HEK293 (cell line): Measurements from ENCODE around the gene ATP13A3.

Experiments
- CTCF ChIA-PET: fragments of 350-600 bp; formaldehyde crosslinking; extraction: SDS; loops from one replicate; lab custom pipeline; 2021; ENCODE audit warnings: antibody characterized with exemption; lab: Yijun Ruan, JAX
- POLR2A ChIA-PET: fragments of 300-600 bp; formaldehyde crosslinking; extraction: SDS; loops from one replicate; lab custom pipeline; 2020; ENCODE audit warnings: antibody characterized with exemption, inconsistent platforms; lab: Yijun Ruan, JAX
- H3K27ac ChIP-seq: fragments of 200-500 bp; sonication (Bioruptor generic); 2 replicates; pipeline ENCODE4 v1.5.1; 2014; ENCODE audit warnings: low read depth, low read length, control low read depth, inconsistent platforms; ENCODE audit errors: extremely low read depth
- H3K36me3 ChIP-seq, 2 experiments: fragments of 200-500 bp in 1 of 2; sonication (Bioruptor generic) in 1 of 2; 1 replicate in 1 of 2; 2 replicates in 1 of 2; pipeline ENCODE4 v1.5.1; 2014 to 2017; ENCODE audit warnings: inconsistent platforms in 2 of 2, low read length in 2 of 2; ENCODE audit not compliant: control insufficient read depth in 2 of 2, insufficient read depth in 1 of 2
- H3K4me1 ChIP-seq: fragments of 200-500 bp; sonication (Bioruptor generic); 2 replicates; pipeline ENCODE4 v1.5.1; 2014; ENCODE audit warnings: mild to moderate bottlenecking, low read length, inconsistent platforms; ENCODE audit not compliant: control insufficient read depth, insufficient read depth
- H3K4me3 ChIP-seq: 2 replicates; pipeline ENCODE4 v1.5.1; 2011; ENCODE audit warnings: low read depth, mild to moderate bottlenecking, control low read depth, low read length, moderate library complexity
- H3K9me3 ChIP-seq: fragments of 200-500 bp; sonication (Bioruptor generic); 2 replicates; pipeline ENCODE4 v1.5.1; 2014; ENCODE audit warnings: low read depth, low read length, inconsistent platforms; ENCODE audit not compliant: control insufficient read depth, insufficient read depth
- BCL11A ChIP-seq: fragments of 450-650 bp; formaldehyde crosslinking; IDR thresholded peaks from 2 replicates; pipeline ENCODE4 v1.5.1; 2016; ENCODE audit warnings: low read depth, missing biosample characterization, missing genetic modification characterization
- PRDM2 ChIP-seq: fragments of 450-650 bp; formaldehyde crosslinking; IDR thresholded peaks from 2 replicates; pipeline ENCODE4 v1.5.1; 2016; ENCODE audit warnings: missing biosample characterization, missing genetic modification characterization, borderline replicate concordance
- ZNF132 ChIP-seq: fragments of 450-650 bp; formaldehyde crosslinking; IDR thresholded peaks from 2 replicates; pipeline ENCODE4 v1.5.1; 2017; ENCODE audit warnings: missing biosample characterization, missing genetic modification characterization, borderline replicate concordance
- ZNF138 ChIP-seq: fragments of 450-650 bp; formaldehyde crosslinking; IDR thresholded peaks from 2 replicates; pipeline ENCODE4 v1.5.1; 2016; ENCODE audit warnings: missing biosample characterization, missing genetic modification characterization, borderline replicate concordance
- ZNF140 ChIP-seq: fragments of 450-650 bp; formaldehyde crosslinking; IDR thresholded peaks from 2 replicates; pipeline ENCODE4 v1.5.1; 2016; ENCODE audit warnings: missing biosample characterization, missing genetic modification characterization
- ZNF169 ChIP-seq: fragments of 450-650 bp; formaldehyde crosslinking; IDR thresholded peaks from 2 replicates; pipeline ENCODE4 v1.5.1; 2016; ENCODE audit warnings: missing biosample characterization, missing genetic modification characterization
- ZNF416 ChIP-seq: fragments of 450-650 bp; formaldehyde crosslinking; IDR thresholded peaks from 2 replicates; pipeline ENCODE4 v1.5.1; 2016; ENCODE audit warnings: missing biosample characterization, missing genetic modification characterization
- ZNF473 ChIP-seq: fragments of 450-650 bp; formaldehyde crosslinking; IDR thresholded peaks from 2 replicates; pipeline ENCODE4 v1.5.1; 2017; ENCODE audit warnings: missing biosample characterization, missing genetic modification characterization
- ZNF510 ChIP-seq: fragments of 450-650 bp; formaldehyde crosslinking; IDR thresholded peaks from 2 replicates; pipeline ENCODE4 v1.5.1; 2018; ENCODE audit warnings: mild to moderate bottlenecking, missing genetic modification characterization, missing biosample characterization; ENCODE audit not compliant: insufficient replicate concordance
- ZNF585B ChIP-seq: fragments of 450-650 bp; formaldehyde crosslinking; IDR thresholded peaks from 2 replicates; pipeline ENCODE4 v1.5.1; 2016; ENCODE audit warnings: missing biosample characterization, missing genetic modification characterization
- ZNF596 ChIP-seq: fragments of 450-650 bp; IDR thresholded peaks from 2 replicates; pipeline ENCODE4 v1.5.0; 2018; ENCODE audit warnings: missing biosample characterization, mild to moderate bottlenecking, missing genetic modification characterization, moderate library complexity
- ZNF830 ChIP-seq: fragments of 450-650 bp; IDR thresholded peaks from 2 replicates; pipeline ENCODE4 v1.5.0; 2018; ENCODE audit warnings: missing biosample characterization, missing genetic modification characterization, low read depth, mild to moderate bottlenecking, moderate library complexity
- TF ChIP-seq, protein P1 (sequence below): fragments of 450-650 bp; formaldehyde crosslinking; IDR thresholded peaks from 2 replicates; pipeline ENCODE4 v1.5.1; 2016; ENCODE audit warnings: missing biosample characterization, missing genetic modification characterization
- TF ChIP-seq, protein P2 (sequence below): fragments of 450-650 bp; formaldehyde crosslinking; IDR thresholded peaks from 2 replicates; pipeline ENCODE4 v1.5.1; 2016; ENCODE audit warnings: missing biosample characterization, missing genetic modification characterization
- TF ChIP-seq, protein P3 (sequence below): fragments of 450-650 bp; formaldehyde crosslinking; IDR thresholded peaks from 2 replicates; pipeline ENCODE4 v1.5.1; 2016; ENCODE audit warnings: missing biosample characterization, missing genetic modification characterization
- TF ChIP-seq, protein P4 (sequence below): fragments of 450-650 bp; formaldehyde crosslinking; conservative IDR thresholded peaks from 2 replicates; pipeline ENCODE4 v1.5.1; 2016; ENCODE audit warnings: low read depth, missing biosample characterization, missing genetic modification characterization

Gene ATP13A3

GRCh38 chr3:194396859-194397756, 89.7 kb downstream of the ATP13A3 start:
- TF ChIP-seq ZNF830 (tag by site-specific recombination) (no peak), ZNF169 (tag by site-specific recombination) (no peak), ZNF138 (tag by site-specific recombination) (no peak), ZNF416 (tag by site-specific recombination) (no peak), ZNF596 (tag by site-specific recombination) (no peak), ZNF510 (tag by site-specific recombination) (no peak), ZNF585B (tag by site-specific recombination) (no peak), ZNF473 (tag by site-specific recombination) (no peak), ZNF140 (no peak), PRDM2 (tag by site-specific recombination) (no peak), BCL11A (no peak), ZNF132 (tag by site-specific recombination) (no peak)
- TF ChIP-seq, protein P1, sequence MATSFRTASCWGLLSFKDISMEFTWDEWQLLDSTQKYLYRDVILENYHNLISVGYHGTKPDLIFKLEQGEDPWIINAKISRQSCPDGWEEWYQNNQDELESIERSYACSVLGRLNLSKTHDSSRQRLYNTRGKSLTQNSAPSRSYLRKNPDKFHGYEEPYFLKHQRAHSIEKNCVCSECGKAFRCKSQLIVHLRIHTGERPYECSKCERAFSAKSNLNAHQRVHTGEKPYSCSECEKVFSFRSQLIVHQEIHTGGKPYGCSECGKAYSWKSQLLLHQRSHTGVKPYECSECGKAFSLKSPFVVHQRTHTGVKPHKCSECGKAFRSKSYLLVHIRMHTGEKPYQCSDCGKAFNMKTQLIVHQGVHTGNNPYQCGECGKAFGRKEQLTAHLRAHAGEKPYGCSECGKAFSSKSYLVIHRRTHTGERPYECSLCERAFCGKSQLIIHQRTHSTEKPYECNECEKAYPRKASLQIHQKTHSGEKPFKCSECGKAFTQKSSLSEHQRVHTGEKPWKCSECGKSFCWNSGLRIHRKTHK (tag by site-specific recombination) = no peak
- TF ChIP-seq, protein P2, sequence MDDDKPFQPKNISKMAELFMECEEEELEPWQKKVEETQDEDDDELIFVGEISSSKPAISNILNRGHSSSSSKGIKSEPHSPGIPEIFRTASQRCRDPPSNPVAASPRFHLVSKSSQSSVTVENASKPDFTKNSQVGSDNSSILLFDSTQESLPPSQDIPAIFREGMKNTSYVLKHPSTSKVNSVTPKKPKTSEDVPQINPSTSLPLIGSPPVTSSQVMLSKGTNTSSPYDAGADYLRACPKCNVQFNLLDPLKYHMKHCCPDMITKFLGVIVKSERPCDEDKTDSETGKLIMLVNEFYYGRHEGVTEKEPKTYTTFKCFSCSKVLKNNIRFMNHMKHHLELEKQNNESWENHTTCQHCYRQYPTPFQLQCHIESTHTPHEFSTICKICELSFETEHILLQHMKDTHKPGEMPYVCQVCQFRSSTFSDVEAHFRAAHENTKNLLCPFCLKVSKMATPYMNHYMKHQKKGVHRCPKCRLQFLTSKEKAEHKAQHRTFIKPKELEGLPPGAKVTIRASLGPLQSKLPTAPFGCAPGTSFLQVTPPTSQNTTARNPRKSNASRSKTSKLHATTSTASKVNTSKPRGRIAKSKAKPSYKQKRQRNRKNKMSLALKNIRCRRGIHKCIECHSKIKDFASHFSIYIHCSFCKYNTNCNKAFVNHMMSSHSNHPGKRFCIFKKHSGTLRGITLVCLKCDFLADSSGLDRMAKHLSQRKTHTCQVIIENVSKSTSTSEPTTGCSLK (tag by site-specific recombination) = no peak
- TF ChIP-seq, protein P3, sequence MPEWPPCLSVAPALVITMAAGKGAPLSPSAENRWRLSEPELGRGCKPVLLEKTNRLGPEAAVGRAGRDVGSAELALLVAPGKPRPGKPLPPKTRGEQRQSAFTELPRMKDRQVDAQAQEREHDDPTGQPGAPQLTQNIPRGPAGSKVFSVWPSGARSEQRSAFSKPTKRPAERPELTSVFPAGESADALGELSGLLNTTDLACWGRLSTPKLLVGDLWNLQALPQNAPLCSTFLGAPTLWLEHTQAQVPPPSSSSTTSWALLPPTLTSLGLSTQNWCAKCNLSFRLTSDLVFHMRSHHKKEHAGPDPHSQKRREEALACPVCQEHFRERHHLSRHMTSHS (tag by site-specific recombination) = no peak
- TF ChIP-seq, protein P4, sequence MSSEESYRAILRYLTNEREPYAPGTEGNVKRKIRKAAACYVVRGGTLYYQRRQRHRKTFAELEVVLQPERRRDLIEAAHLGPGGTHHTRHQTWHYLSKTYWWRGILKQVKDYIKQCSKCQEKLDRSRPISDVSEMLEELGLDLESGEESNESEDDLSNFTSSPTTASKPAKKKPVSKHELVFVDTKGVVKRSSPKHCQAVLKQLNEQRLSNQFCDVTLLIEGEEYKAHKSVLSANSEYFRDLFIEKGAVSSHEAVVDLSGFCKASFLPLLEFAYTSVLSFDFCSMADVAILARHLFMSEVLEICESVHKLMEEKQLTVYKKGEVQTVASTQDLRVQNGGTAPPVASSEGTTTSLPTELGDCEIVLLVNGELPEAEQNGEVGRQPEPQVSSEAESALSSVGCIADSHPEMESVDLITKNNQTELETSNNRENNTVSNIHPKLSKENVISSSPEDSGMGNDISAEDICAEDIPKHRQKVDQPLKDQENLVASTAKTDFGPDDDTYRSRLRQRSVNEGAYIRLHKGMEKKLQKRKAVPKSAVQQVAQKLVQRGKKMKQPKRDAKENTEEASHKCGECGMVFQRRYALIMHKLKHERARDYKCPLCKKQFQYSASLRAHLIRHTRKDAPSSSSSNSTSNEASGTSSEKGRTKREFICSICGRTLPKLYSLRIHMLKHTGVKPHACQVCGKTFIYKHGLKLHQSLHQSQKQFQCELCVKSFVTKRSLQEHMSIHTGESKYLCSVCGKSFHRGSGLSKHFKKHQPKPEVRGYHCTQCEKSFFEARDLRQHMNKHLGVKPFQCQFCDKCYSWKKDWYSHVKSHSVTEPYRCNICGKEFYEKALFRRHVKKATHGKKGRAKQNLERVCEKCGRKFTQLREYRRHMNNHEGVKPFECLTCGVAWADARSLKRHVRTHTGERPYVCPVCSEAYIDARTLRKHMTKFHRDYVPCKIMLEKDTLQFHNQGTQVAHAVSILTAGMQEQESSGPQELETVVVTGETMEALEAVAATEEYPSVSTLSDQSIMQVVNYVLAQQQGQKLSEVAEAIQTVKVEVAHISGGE (tag by site-specific recombination) = no peak
- ChIA-PET POLR2A (no interaction called here), CTCF (interaction anchor here (1.4 kb wide), 1 partner anchor 54 kb away, joined by 5 read pairs; no protein-coding TSS in a partner anchor)
- H3K4me1 ChIP-seq = no peaks in the 10 kb centered on the region
- H3K36me3 ChIP-seq = no peaks in the 10 kb centered on the region
- H3K9me3 ChIP-seq = no peaks in the 10 kb centered on the region
- H3K27ac ChIP-seq = no peak overlapping the region
- H3K4me3 ChIP-seq = no peak overlapping the region
